Trophoblast cell (in vitro differentiated cells and primary cell): Measurements from ENCODE around the gene DLK1.

ENCODE experiments used
- DNase-seq, 2 donors: peaks; one replicate each; pipeline ENCODE4 v3.0.0-alpha.2; 2016
- H2AFZ ChIP-seq: 2 replicates; pipeline ENCODE4 v1.6.1; 2013; ENCODE audit warnings: low read length, moderate library complexity, mild to moderate bottlenecking; ENCODE audit not compliant: insufficient read depth, poor library complexity
- H2AK5ac ChIP-seq: 2 replicates; pipeline ENCODE4 v1.6.1; 2013; ENCODE audit warnings: mild to moderate bottlenecking, low read length
- H2BK120ac ChIP-seq: 2 replicates; pipeline ENCODE4 v1.6.1; 2013; ENCODE audit warnings: low read length, mild to moderate bottlenecking, moderate library complexity; ENCODE audit not compliant: insufficient read depth, poor library complexity
- H2BK12ac ChIP-seq: 2 replicates; pipeline ENCODE4 v1.6.1; 2013; ENCODE audit warnings: mild to moderate bottlenecking, low read length, moderate library complexity
- H2BK5ac ChIP-seq: 2 replicates; pipeline ENCODE4 v1.6.1; 2013; ENCODE audit warnings: low read length, low read depth, moderate library complexity, mild to moderate bottlenecking; ENCODE audit not compliant: poor library complexity
- H3K14ac ChIP-seq: 2 replicates; pipeline ENCODE4 v1.6.1; 2013; ENCODE audit warnings: mild to moderate bottlenecking, low read length
- H3K18ac ChIP-seq: 2 replicates; pipeline ENCODE4 v1.6.1; 2013; ENCODE audit warnings: mild to moderate bottlenecking, low read length
- H3K23ac ChIP-seq: 2 replicates; pipeline ENCODE4 v1.6.1; 2013; ENCODE audit warnings: low read length
- H3K27ac ChIP-seq: 2 replicates; pipeline ENCODE4 v1.5.1; 2013; ENCODE audit warnings: low read depth, mild to moderate bottlenecking, inconsistent platforms, low read length, moderate library complexity
- H3K27me3 ChIP-seq: 2 replicates; pipeline ENCODE4 v1.6.1; 2013; ENCODE audit warnings: inconsistent platforms, mild to moderate bottlenecking, low read length, moderate library complexity; ENCODE audit not compliant: insufficient read depth
- H3K36me3 ChIP-seq, 2 experiments: 1 replicate in 1 of 2; 2 replicates in 1 of 2; pipeline ENCODE4 v1.6.1; 2013; ENCODE audit warnings: low read length in 2 of 2, mild to moderate bottlenecking in 2 of 2, moderate library complexity in 1 of 2; ENCODE audit not compliant: insufficient read depth in 2 of 2, control insufficient read depth in 1 of 2
- H3K4ac ChIP-seq: 2 replicates; pipeline ENCODE4 v1.6.1; 2013; ENCODE audit warnings: low read depth, mild to moderate bottlenecking, low read length, moderate library complexity
- H3K4me1 ChIP-seq, 2 experiments: 1 replicate in 1 of 2; 2 replicates in 1 of 2; pipeline ENCODE4 v1.6.1; 2013; ENCODE audit warnings: low read length in 2 of 2, mild to moderate bottlenecking in 2 of 2, moderate library complexity in 1 of 2; ENCODE audit not compliant: insufficient read depth in 2 of 2, control insufficient read depth in 1 of 2
- H3K4me2 ChIP-seq: 2 replicates; pipeline ENCODE4 v1.6.1; 2013; ENCODE audit warnings: inconsistent platforms, mild to moderate bottlenecking, low read length, moderate library complexity
- H3K4me3 ChIP-seq: 2 replicates; pipeline ENCODE4 v1.5.1; 2013; ENCODE audit warnings: mild to moderate bottlenecking, low read depth, low read length, inconsistent platforms
- H3K79me1 ChIP-seq: one replicate; pipeline ENCODE4 v1.6.1; 2013; ENCODE audit warnings: low read length
- H3K79me2 ChIP-seq: 2 replicates; pipeline ENCODE4 v1.6.1; 2013; ENCODE audit warnings: low read length, mild to moderate bottlenecking; ENCODE audit not compliant: control insufficient read depth, insufficient read depth, poor library complexity
- H3K9ac ChIP-seq: 2 replicates; pipeline ENCODE4 v1.6.1; 2013; ENCODE audit warnings: mild to moderate bottlenecking, low read length
- H3K9me3 ChIP-seq: 2 replicates; pipeline ENCODE4 v1.6.1; 2013; ENCODE audit warnings: low read depth, mild to moderate bottlenecking, control low read depth, inconsistent platforms, low read length; ENCODE audit not compliant: insufficient read depth
- H4K12ac ChIP-seq: 2 replicates; pipeline ENCODE4 v1.6.1; 2013; ENCODE audit warnings: low read depth, mild to moderate bottlenecking, low read length, moderate library complexity
- H4K8ac ChIP-seq: 2 replicates; pipeline ENCODE4 v1.6.1; 2013; ENCODE audit warnings: low read depth, mild to moderate bottlenecking, low read length, moderate library complexity
- H4K91ac ChIP-seq: one replicate; pipeline ENCODE4 v1.6.1; 2013; ENCODE audit warnings: low read depth, mild to moderate bottlenecking, low read length, moderate library complexity
- WGBS: extraction: QIAGEN DNeasy Blood & Tissue Kit; methylation state at CpG from one replicate; pipeline ENCODE4 v1.1.7; 2013; ENCODE audit warnings: missing lambda C conversion rate; ENCODE audit not compliant: insufficient read length, insufficient coverage; ENCODE audit errors: extremely low coverage; 5-methylcytosine and 5-hydroxymethylcytosine counted together

The DLK1 gene

DNA sequence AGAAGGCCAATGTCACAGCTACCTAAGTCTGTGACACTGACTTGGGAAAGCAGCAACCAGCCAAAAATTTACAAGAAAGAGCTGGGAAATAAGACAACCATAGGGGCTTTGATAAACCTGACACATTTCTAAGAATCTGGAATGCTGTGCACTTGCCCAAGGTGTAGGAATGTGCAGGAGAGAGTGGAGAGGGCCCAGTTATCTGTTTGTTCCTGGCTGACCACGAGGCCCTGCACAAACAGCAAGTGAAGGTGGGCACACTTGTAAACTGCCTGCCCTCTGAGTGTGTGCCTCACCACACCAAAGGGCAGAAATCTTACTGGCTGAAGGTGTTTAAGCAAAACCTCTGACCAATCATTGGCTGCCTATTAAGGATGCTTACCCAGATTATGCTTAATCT is 27.3 kb downstream of the DLK1 start:
- no peak overlapping the region for H2AK5ac ChIP-seq
- no peak overlapping the region for H3K23ac ChIP-seq
- no peak overlapping the region for H4K8ac ChIP-seq
- no peaks in the 10 kb centered on the region for H3K27me3 ChIP-seq
- no peak overlapping the region for H3K4me3 ChIP-seq
- H2AFZ ChIP-seq = no peak overlapping the region
- no peak for DNase-seq
- H2BK5ac ChIP-seq = no peak overlapping the region
- H3K4me1 ChIP-seq = no peaks in the 10 kb centered on the region
- H2BK12ac ChIP-seq = no peak overlapping the region
- no peak overlapping the region for H3K4ac ChIP-seq
- no peak overlapping the region for H4K91ac ChIP-seq
- H3K14ac ChIP-seq = no peak overlapping the region
- H3K4me2 ChIP-seq = no peak overlapping the region
- WGBS = no CpG with 5 or more reads among the region's 1 CpG
- H3K9me3 ChIP-seq = no peaks in the 10 kb centered on the region
- H3K79me2 ChIP-seq = no peaks in the 10 kb centered on the region
- H3K27ac ChIP-seq = no peak overlapping the region
- H3K18ac ChIP-seq = no peak overlapping the region
- no peaks in the 10 kb centered on the region for H3K79me1 ChIP-seq
- H3K9ac ChIP-seq = no peak overlapping the region
- H2BK120ac ChIP-seq = no peak overlapping the region
- H4K12ac ChIP-seq = no peak overlapping the region
- H3K36me3 ChIP-seq = no peaks in the 10 kb centered on the region

DNA sequence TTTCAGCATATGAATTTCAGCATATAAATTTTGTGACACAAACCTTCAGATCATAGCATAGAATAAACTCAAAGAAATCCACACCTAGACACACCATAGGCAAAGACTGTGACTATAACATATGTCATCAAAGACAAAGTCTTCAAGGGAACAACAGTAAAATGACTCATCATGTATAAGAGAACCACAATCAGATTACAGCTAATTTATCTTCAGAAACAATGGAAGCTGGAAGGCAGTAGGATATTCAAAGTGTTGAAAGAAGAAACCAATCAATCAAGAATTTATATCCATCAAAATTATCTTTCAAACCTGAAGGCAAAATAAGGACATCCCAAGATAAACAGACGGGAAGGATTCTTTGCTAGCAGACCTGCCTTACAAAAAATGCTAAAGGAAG is 29.0 kb downstream of the DLK1 start:
- H4K8ac ChIP-seq = no peak overlapping the region
- WGBS = no CpG with 5 or more reads among the region's 1 CpG
- no peak overlapping the region for H3K27ac ChIP-seq
- H3K18ac ChIP-seq = no peak overlapping the region
- no peak overlapping the region for H3K9ac ChIP-seq
- H2BK5ac ChIP-seq = no peak overlapping the region
- no peak overlapping the region for H3K14ac ChIP-seq
- DNase-seq = no peak
- no peak overlapping the region for H4K91ac ChIP-seq
- H3K4ac ChIP-seq = no peak overlapping the region
- H2BK12ac ChIP-seq = no peak overlapping the region
- no peak overlapping the region for H3K4me2 ChIP-seq
- H3K9me3 ChIP-seq = no peaks in the 10 kb centered on the region
- H3K4me3 ChIP-seq = no peak overlapping the region
- H2AFZ ChIP-seq = no peak overlapping the region
- no peaks in the 10 kb centered on the region for H3K79me1 ChIP-seq
- no peak overlapping the region for H2BK120ac ChIP-seq
- no peak overlapping the region for H2AK5ac ChIP-seq
- H3K23ac ChIP-seq = no peak overlapping the region
- no peaks in the 10 kb centered on the region for H3K36me3 ChIP-seq
- no peak overlapping the region for H4K12ac ChIP-seq
- H3K79me2 ChIP-seq = no peaks in the 10 kb centered on the region
- H3K27me3 ChIP-seq = no peaks in the 10 kb centered on the region
- H3K4me1 ChIP-seq = no peaks in the 10 kb centered on the region

DNA sequence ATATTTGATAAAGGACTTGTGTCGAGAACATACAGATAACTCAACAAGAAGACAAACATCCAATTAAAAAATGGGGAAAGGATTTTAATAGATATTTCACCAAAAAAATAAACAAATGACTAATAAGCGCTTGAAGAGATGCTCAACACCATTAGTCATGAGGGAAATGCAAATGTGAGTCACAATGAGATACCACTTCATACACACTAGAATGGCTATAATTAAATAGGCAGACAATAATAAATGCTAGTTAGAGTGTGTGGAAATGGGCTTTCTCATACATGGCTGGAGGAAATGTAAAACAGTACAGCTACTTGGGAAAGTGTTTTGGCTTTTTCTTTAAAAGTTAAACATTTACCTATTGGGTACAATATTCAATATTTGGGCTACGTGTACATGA is 34.8 kb downstream of the DLK1 start:
- H2AFZ ChIP-seq = no peak overlapping the region
- H4K8ac ChIP-seq = no peak overlapping the region
- H3K9me3 ChIP-seq = peaks cover 1% of the 10 kb centered on the region
- no peaks in the 10 kb centered on the region for H3K36me3 ChIP-seq
- no peak overlapping the region for H3K27ac ChIP-seq
- H3K79me1 ChIP-seq = no peaks in the 10 kb centered on the region
- no peak overlapping the region for H2BK12ac ChIP-seq
- H2BK5ac ChIP-seq = no peak overlapping the region
- no peaks in the 10 kb centered on the region for H3K79me2 ChIP-seq
- no peak overlapping the region for H4K91ac ChIP-seq
- no peak overlapping the region for H3K9ac ChIP-seq
- no peak overlapping the region for H3K4me3 ChIP-seq
- no peak overlapping the region for H3K4ac ChIP-seq
- DNase-seq = no peak
- H2AK5ac ChIP-seq = no peak overlapping the region
- no peak overlapping the region for H2BK120ac ChIP-seq
- H3K4me1 ChIP-seq = no peaks in the 10 kb centered on the region
- no peak overlapping the region for H3K4me2 ChIP-seq
- H3K18ac ChIP-seq = no peak overlapping the region
- no CpG with 5 or more reads among the region's 3 CpGs for WGBS
- H3K14ac ChIP-seq = no peak overlapping the region
- no peaks in the 10 kb centered on the region for H3K27me3 ChIP-seq
- no peak overlapping the region for H4K12ac ChIP-seq
- no peak overlapping the region for H3K23ac ChIP-seq

DNA sequence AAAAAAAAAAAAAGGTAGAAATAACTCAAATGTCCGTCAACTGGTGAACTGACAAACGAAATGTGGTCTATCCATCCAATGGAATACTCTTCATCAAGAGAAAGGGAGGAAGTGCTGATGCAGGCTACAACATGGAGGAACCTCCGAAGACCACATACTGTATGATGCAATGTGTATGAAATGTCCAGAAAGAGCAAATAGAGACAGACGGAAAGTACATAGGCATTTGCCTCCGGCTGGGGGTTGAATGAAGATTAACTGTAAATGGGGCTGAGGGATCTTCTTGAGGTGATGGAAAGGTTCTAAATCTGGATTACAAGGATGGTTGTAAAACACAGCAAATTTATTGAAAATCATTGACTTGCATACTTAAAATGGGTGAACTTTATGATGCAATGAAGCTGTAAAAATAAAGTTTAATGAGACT is 35.4 kb downstream of the DLK1 start:
- Histone ChIP-seq H3K27ac (no peak overlapping the region), H3K9me3 (peaks cover 1% of the 10 kb centered on the region), H3K79me2 (no peaks in the 10 kb centered on the region), H2BK120ac (no peak overlapping the region), H3K18ac (no peak overlapping the region), H2BK12ac (no peak overlapping the region), H3K9ac (no peak overlapping the region), H3K4ac (no peak overlapping the region), H3K4me3 (no peak overlapping the region), H3K36me3 (no peaks in the 10 kb centered on the region), H4K12ac (no peak overlapping the region), H3K4me1 (no peaks in the 10 kb centered on the region), H3K4me2 (no peak overlapping the region), H3K14ac (no peak overlapping the region), H3K79me1 (no peaks in the 10 kb centered on the region), H2AK5ac (no peak overlapping the region), H3K23ac (no peak overlapping the region), H3K27me3 (no peaks in the 10 kb centered on the region), H2AFZ (no peak overlapping the region), H4K8ac (no peak overlapping the region), H2BK5ac (no peak overlapping the region), H4K91ac (no peak overlapping the region)
- no CpG with 5 or more reads among the region's 5 CpGs for WGBS
- DNase-seq = no peak
